ENCODE results near the gene ALOXE3. TPM values are rescaled to one million over a fixed set of nuclear protein-coding genes. Genes with fewer than 3 reads are reported as not detected.

Gene ALOXE3
- total and polyA plus RNA-seq, 4 donors, result not detected

GRCh38 chr17:8122422-8122923 lies 4.2 kb upstream of the ALOXE3 start:
- intact Hi-C loops (cut with DNase I), result loop anchor here in 1 of 2 donors (5.0 kb wide), 1 partner anchor 40 kb away; the partner anchor contains the start of gene VAMP2
- H3K27ac ChIP-seq (ENCODE audit: low read depth in 1 of 2, low read length in 2 of 2), result no peak overlapping the region
- ATAC-seq (ENCODE audit: low FRiP score) (no peak), DNase-seq (no peak)
- H3K36me3 ChIP-seq (ENCODE audit: control insufficient read depth in 1 of 2, insufficient read depth in 2 of 2, low read length in 1 of 2), result no peaks in the 10 kb centered on the region
- peaks cover 0 to 2% of the 10 kb centered on the region in 2 donors for H3K4me1 ChIP-seq (ENCODE audit: control insufficient read depth in 1 of 2, insufficient read depth in 2 of 2, low read length in 2 of 2)
- H3K9me3 ChIP-seq (ENCODE audit: control insufficient read depth, low read length), result no peaks in the 10 kb centered on the region
- WGBS, 2 donors, result 0 to 1% methylated on average over 28 to 29 of the region's 29 CpGs
- peak overlapping the region; percentile 21 to 47 for H3K4me3 ChIP-seq (ENCODE audit: low read length in 2 of 2)
- no peaks in the 10 kb centered on the region for H3K27me3 ChIP-seq (ENCODE audit: control insufficient read depth in 1 of 2, insufficient read depth in 2 of 2, low read length in 1 of 2)

DNA sequence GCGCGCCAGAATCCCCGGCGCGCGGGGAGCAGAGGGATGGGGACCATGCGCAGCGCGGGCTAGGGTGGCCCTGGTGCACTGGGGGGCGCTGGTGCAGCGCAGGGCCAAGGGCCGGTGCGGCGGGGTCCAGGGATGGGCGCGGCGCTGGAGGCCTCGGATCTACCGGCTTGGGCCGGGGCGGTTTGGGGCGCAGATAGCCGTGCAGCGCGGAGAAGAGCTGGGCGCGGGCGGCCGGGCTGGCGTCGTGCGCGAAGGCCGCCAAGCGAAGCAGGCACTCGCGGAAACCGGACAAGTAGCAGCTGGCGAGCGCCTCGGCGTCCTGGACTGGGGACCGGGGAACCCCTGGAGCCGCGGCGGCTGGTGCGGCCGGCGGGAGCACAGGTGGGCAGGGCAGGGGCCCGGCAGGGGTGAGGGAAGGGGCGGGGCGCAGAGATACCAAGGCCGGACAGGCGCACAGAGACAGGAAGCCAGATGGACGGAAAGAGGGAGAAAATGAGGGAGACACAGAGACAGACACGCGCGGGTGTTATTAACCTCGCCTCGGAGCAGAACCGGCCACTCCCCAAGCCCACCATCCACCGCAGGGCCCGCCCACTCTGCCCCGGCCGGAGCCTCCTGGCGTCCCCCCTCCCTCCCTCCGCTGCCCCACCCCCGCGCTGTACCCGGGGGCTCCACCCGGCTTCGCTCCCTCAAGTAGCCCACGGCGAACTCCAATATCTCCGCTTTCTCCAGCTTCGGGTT lies 3.5 kb upstream of the ALOXE3 start:
- no peaks in the 10 kb centered on the region for H3K9me3 ChIP-seq (ENCODE audit: control insufficient read depth, low read length)
- peaks cover 0 to 2% of the 10 kb centered on the region in 2 donors for H3K4me1 ChIP-seq (ENCODE audit: control insufficient read depth in 1 of 2, insufficient read depth in 2 of 2, low read length in 2 of 2)
- peak; percentile 60 to 87 for DNase-seq
- no peaks in the 10 kb centered on the region for H3K27me3 ChIP-seq (ENCODE audit: control insufficient read depth in 1 of 2, insufficient read depth in 2 of 2, low read length in 1 of 2)
- H3K27ac ChIP-seq (ENCODE audit: low read depth in 1 of 2, low read length in 2 of 2), result no peak overlapping the region
- no peak for ATAC-seq (ENCODE audit: low FRiP score)
- no peaks in the 10 kb centered on the region for H3K36me3 ChIP-seq (ENCODE audit: control insufficient read depth in 1 of 2, insufficient read depth in 2 of 2, low read length in 1 of 2)
- peak overlapping the region; percentile 21 to 47 for H3K4me3 ChIP-seq (ENCODE audit: low read length in 2 of 2)
- WGBS, 2 donors, result 0 to 1% methylated on average over 64 to 76 of the region's 76 CpGs
- intact Hi-C loops (cut with DNase I), result loop anchor here in 1 of 2 donors (5.0 kb wide), 1 partner anchor 40 kb away; the partner anchor contains the start of gene VAMP2

- no peaks in the 10 kb centered on the region for H3K36me3 ChIP-seq (ENCODE audit: control insufficient read depth in 1 of 2, insufficient read depth in 2 of 2, low read length in 1 of 2)
- H3K4me3 ChIP-seq (ENCODE audit: low read length in 2 of 2), result peak overlapping the region in 1 of 2 donors; percentile 47
- H3K27me3 ChIP-seq (ENCODE audit: control insufficient read depth in 1 of 2, insufficient read depth in 2 of 2, low read length in 1 of 2), result no peaks in the 10 kb centered on the region
- intact Hi-C loops (cut with DNase I), result loop anchor here in 1 of 2 donors (5.0 kb wide), 1 partner anchor 41 kb away; the partner anchor contains the start of gene VAMP2
- WGBS, 2 donors, result 0 to 1% methylated on average over 20 to 25 of the region's 25 CpGs
- DNase-seq, result no peak
- H3K27ac ChIP-seq (ENCODE audit: low read depth in 1 of 2, low read length in 2 of 2), result no peak overlapping the region
- no peaks in the 10 kb centered on the region for H3K9me3 ChIP-seq (ENCODE audit: control insufficient read depth, low read length)
- peaks cover 0 to 2% of the 10 kb centered on the region in 2 donors for H3K4me1 ChIP-seq (ENCODE audit: control insufficient read depth in 1 of 2, insufficient read depth in 2 of 2, low read length in 2 of 2)
- no peak for ATAC-seq (ENCODE audit: low FRiP score)
Observed at GRCh38 chr17:8121407-8121680, 3.0 kb upstream of the ALOXE3 start.

GRCh38 chr17:8120520-8121406 lies 2.4 kb upstream of the ALOXE3 start:
- Histone ChIP-seq H3K27ac (ENCODE audit: low read depth in 1 of 2, low read length in 2 of 2) (no peak overlapping the region), H3K4me3 (ENCODE audit: low read length in 2 of 2) (peak overlapping the region in 1 of 2 donors; percentile 47), H3K27me3 (ENCODE audit: control insufficient read depth in 1 of 2, insufficient read depth in 2 of 2, low read length in 1 of 2) (no peaks in the 10 kb centered on the region), H3K36me3 (ENCODE audit: control insufficient read depth in 1 of 2, insufficient read depth in 2 of 2, low read length in 1 of 2) (no peaks in the 10 kb centered on the region), H3K9me3 (ENCODE audit: control insufficient read depth, low read length) (no peaks in the 10 kb centered on the region), H3K4me1 (ENCODE audit: control insufficient read depth in 1 of 2, insufficient read depth in 2 of 2, low read length in 2 of 2) (peaks cover 0 to 2% of the 10 kb centered on the region in 2 donors)
- WGBS, 2 donors, result 0 to 1% methylated on average over 39 to 40 of the region's 40 CpGs
- intact Hi-C loops (cut with DNase I), result loop anchor here (1.0 to 5.0 kb wide), 2 partner anchors 42 to 66 kb away; partner anchors contain the start of gene VAMP2 (in 1 of the 2)
- ATAC-seq (ENCODE audit: low FRiP score) (no peak), DNase-seq (peak; percentile 56 to 84)

DNA sequence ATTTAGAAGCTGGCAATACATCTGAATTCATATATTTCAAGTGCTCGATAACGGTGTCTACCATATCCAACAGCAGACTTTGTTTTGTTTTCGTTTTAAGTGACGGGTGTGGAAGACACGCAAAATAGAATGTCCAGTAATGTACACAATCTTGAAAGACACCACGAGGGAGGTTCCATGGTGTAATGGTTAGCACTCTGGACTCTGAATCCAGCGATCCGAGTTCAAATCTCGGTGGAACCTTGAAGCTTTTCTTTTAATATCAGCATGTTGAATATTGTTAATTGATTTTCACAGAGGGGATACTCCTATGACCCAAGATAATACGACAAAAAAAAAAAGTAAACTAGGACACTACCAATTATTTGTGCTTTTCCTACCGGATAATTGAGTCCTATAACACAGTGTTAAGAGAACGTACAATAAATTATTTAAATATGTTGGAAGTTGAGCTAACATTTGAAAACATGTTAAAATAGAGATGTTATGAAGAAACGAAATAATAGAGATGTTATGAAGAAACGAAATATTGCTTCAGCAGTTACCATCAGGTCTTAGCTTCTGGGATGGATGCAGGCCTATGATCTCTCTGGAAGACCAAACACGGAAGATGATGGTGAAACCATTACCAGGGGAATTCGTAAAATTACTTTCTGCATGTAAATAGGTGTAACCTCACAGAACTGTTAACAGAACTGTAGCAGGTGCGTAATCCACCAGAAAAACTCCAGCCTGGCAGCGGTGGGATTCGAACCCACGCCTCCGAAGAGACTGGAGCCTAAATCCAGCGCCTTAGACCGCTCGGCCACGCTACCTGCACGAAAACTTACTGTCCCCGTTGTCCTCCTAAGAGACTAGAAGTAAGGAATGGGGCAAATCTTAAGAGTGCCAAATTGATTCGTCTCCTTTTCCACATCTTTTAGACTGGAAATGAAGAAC lies 1.5 kb upstream of the ALOXE3 start:
- H3K27ac ChIP-seq (ENCODE audit: low read depth in 1 of 2, low read length in 2 of 2), result no peak overlapping the region
- H3K4me1 ChIP-seq (ENCODE audit: control insufficient read depth in 1 of 2, insufficient read depth in 2 of 2, low read length in 2 of 2), result peaks cover 0 to 2% of the 10 kb centered on the region in 2 donors
- H3K9me3 ChIP-seq (ENCODE audit: control insufficient read depth, low read length), result no peaks in the 10 kb centered on the region
- DNase-seq, result peak; percentile 82 to 91
- intact Hi-C loops (cut with DNase I), result loop anchor here (1.0 to 10.0 kb wide), 6 partner anchors 19 to 102 kb away; partner anchors contain the start of gene VAMP2 (in 1 of the 2)
- 1% methylated on average over 28 of the region's 28 CpGs for WGBS, 2 donors
- no peaks in the 10 kb centered on the region for H3K27me3 ChIP-seq (ENCODE audit: control insufficient read depth in 1 of 2, insufficient read depth in 2 of 2, low read length in 1 of 2)
- peak; percentile 88 for ATAC-seq (ENCODE audit: low FRiP score)
- H3K4me3 ChIP-seq (ENCODE audit: low read length in 2 of 2), result peak overlapping the region in 1 of 2 donors; percentile 39
- H3K36me3 ChIP-seq (ENCODE audit: control insufficient read depth in 1 of 2, insufficient read depth in 2 of 2, low read length in 1 of 2), result no peaks in the 10 kb centered on the region

- intact Hi-C loops (cut with DNase I), result loop anchor here (1.0 to 10.0 kb wide), 4 partner anchors 20 to 103 kb away; no protein-coding TSS in a partner anchor
- no peaks in the 10 kb centered on the region for H3K36me3 ChIP-seq (ENCODE audit: control insufficient read depth in 1 of 2, insufficient read depth in 2 of 2, low read length in 1 of 2)
- DNase-seq (peak; percentile 90 to 96), ATAC-seq (ENCODE audit: low FRiP score) (peak; percentile 85)
- H3K27me3 ChIP-seq (ENCODE audit: control insufficient read depth in 1 of 2, insufficient read depth in 2 of 2, low read length in 1 of 2), result no peaks in the 10 kb centered on the region
- no peak overlapping the region for H3K27ac ChIP-seq (ENCODE audit: low read depth in 1 of 2, low read length in 2 of 2)
- 0 to 1% methylated on average over 38 of the region's 38 CpGs for WGBS, 2 donors
- H3K4me1 ChIP-seq (ENCODE audit: control insufficient read depth in 1 of 2, insufficient read depth in 2 of 2, low read length in 2 of 2), result no peaks in the 10 kb centered on the region
- H3K9me3 ChIP-seq (ENCODE audit: control insufficient read depth, low read length), result no peaks in the 10 kb centered on the region
- H3K4me3 ChIP-seq (ENCODE audit: low read length in 2 of 2), result peak overlapping the region; percentile 20 to 39
Observed at GRCh38 chr17:8118769-8119580, 661 bp upstream of the ALOXE3 start.

- H3K27ac ChIP-seq (ENCODE audit: low read depth in 1 of 2, low read length in 2 of 2), result no peak overlapping the region
- ATAC-seq (ENCODE audit: low FRiP score), result no peak
- no peaks in the 10 kb centered on the region for H3K4me1 ChIP-seq (ENCODE audit: control insufficient read depth in 1 of 2, insufficient read depth in 2 of 2, low read length in 2 of 2)
- no peaks in the 10 kb centered on the region for H3K36me3 ChIP-seq (ENCODE audit: control insufficient read depth in 1 of 2, insufficient read depth in 2 of 2, low read length in 1 of 2)
- WGBS, 2 donors, result 12 to 16% methylated on average over 18 of the region's 18 CpGs
- no peak for DNase-seq
- no peak overlapping the region for H3K4me3 ChIP-seq (ENCODE audit: low read length in 2 of 2)
- H3K27me3 ChIP-seq (ENCODE audit: control insufficient read depth in 1 of 2, insufficient read depth in 2 of 2, low read length in 1 of 2), result no peaks in the 10 kb centered on the region
- intact Hi-C loops (cut with DNase I), result loop anchor here in 1 of 2 donors (10.0 kb wide), 1 partner anchor 53 kb away; no protein-coding TSS in a partner anchor
- no peaks in the 10 kb centered on the region for H3K9me3 ChIP-seq (ENCODE audit: control insufficient read depth, low read length)
Observed at GRCh38 chr17:8117367-8117979, 841 bp downstream of the ALOXE3 start.
